ENCODE data around the gene KIF2C. TPM values are rescaled to one million over a fixed set of nuclear protein-coding genes. Genes with fewer than 3 reads are reported as not detected.
"Not testable (repeated sequence)": the region's sequence is repeated elsewhere in the genome, so short reads cannot be mapped to it uniquely, and the experiment has no call there.

Gene KIF2C
- polyA plus RNA-seq (2012; ENCODE audit: low read depth, missing spikeins): 36.3 TPM

GRCh38 chr1:44739307-44740178 is at the start of gene KIF2C:
Gene KIF2C, plus strand, starts transcription at chr1:44739837. Its CDS starts 96 bp downstream, at chr1:44739933.
- TF ChIP-seq PAX5 (IDR thresholded peaks at IDR 0.05; ENCODE audit: insufficient read depth, low read length, severe bottlenecking): no peak
- TF ChIP-seq POLR2A (IDR thresholded peaks at IDR 0.05; ENCODE audit: low read depth, low read length): peak; percentile 90
- TF ChIP-seq POU2F2 (IDR thresholded peaks at IDR 0.05; ENCODE audit: low read depth, low read length): no peak
- no peak for TF ChIP-seq SPI1 (IDR thresholded peaks at IDR 0.05; ENCODE audit: low read depth, low read length)
- TF ChIP-seq POLR2AphosphoS5 (IDR thresholded peaks at IDR 0.05; ENCODE audit: low read depth, low read length): peak; percentile 92
- TF ChIP-seq TAF1 (IDR thresholded peaks at IDR 0.05; ENCODE audit: low read depth, low read length): peak; percentile 65
- FAIRE-seq (peak; percentile 98), DNase-seq (ENCODE audit: insufficient read length, low spot score) (peak; percentile 94)

DNA sequence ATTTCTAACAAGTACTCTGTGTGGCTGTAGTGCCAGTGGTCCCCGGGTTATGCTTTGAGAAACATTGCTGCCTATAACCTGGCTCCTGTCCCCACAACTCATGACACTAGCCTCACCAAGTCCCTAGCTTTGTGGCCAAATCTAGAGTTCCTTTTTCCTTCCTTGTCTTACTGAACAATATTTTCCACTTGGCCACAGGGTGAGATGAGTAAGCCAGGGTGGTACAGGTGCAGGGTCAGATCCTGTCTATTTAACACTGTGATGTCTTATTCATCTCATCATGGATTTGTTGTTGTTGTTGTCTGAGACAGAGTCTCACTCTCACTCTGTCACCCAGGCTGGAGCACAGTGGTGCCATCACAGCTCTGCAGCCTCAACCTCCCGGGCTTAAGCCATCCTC is 46.5 kb upstream of the KIF2C start:
- DNase-seq (ENCODE audit: insufficient read length, low spot score) (no peak), FAIRE-seq (peak; percentile 92)
- TF ChIP-seq POLR2A (IDR thresholded peaks at IDR 0.05; ENCODE audit: low read depth, low read length): no peak
- TF ChIP-seq SPI1 (IDR thresholded peaks at IDR 0.05; ENCODE audit: low read depth, low read length): 0 out of 2 replicates have a peak, but pooled peaks have one; percentile 16

DNA sequence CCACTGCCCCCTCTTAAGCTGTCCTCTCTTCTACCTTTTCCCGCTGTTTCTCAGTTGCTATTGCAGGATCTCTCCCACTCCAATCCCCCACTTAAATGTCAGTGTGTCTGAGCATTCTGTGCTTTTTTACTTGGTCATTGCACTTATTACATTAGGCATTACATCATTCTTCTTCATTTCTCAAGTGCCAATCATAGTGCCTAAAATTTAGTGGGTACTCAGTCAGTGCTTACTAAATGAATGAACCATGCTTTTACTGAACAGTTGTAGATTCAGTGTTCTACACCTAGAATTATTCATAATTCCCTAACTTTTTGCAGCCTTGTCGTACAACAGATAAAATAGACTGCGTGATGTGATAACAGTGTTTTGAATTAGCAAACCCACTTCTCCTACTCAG is 45.7 kb upstream of the KIF2C start:
- FAIRE-seq (peak; percentile 26), DNase-seq (ENCODE audit: insufficient read length, low spot score) (no peak)

GRCh38 chr1:44694863-44695478 is 44.7 kb upstream of the KIF2C start:
- DNase-seq (ENCODE audit: insufficient read length, low spot score): no peak
- TF ChIP-seq TAF1 (IDR thresholded peaks at IDR 0.05; ENCODE audit: low read depth, low read length) (no peak), POLR2AphosphoS5 (IDR thresholded peaks at IDR 0.05; ENCODE audit: low read depth, low read length) (no peak), PAX5 (IDR thresholded peaks at IDR 0.05; ENCODE audit: insufficient read depth, low read length, severe bottlenecking) (peak; percentile 87), POU2F2 (IDR thresholded peaks at IDR 0.05; ENCODE audit: low read depth, low read length) (no peak)
- FAIRE-seq: peak; percentile 99

More for the DNA sequence above, 45.7 kb upstream of the KIF2C start:
- no peak for TF ChIP-seq SPI1 (IDR thresholded peaks at IDR 0.05; ENCODE audit: low read depth, low read length)
- TF ChIP-seq POLR2A (IDR thresholded peaks at IDR 0.05; ENCODE audit: low read depth, low read length): no peak
- no peak for TF ChIP-seq POLR2AphosphoS5 (IDR thresholded peaks at IDR 0.05; ENCODE audit: low read depth, low read length)
- no peak for TF ChIP-seq POU2F2 (IDR thresholded peaks at IDR 0.05; ENCODE audit: low read depth, low read length)
- no peak for TF ChIP-seq PAX5 (IDR thresholded peaks at IDR 0.05; ENCODE audit: insufficient read depth, low read length, severe bottlenecking)
- no peak for TF ChIP-seq TAF1 (IDR thresholded peaks at IDR 0.05; ENCODE audit: low read depth, low read length)

GRCh38 chr1:44695671-44696070 is 44.0 kb upstream of the KIF2C start:
- FAIRE-seq (no peak), DNase-seq (ENCODE audit: insufficient read length, low spot score) (no peak)
- TF ChIP-seq POU2F2 (IDR thresholded peaks at IDR 0.05; ENCODE audit: low read depth, low read length) (no peak), SPI1 (IDR thresholded peaks at IDR 0.05; ENCODE audit: low read depth, low read length) (no peak), PAX5 (IDR thresholded peaks at IDR 0.05; ENCODE audit: insufficient read depth, low read length, severe bottlenecking) (no peak), POLR2A (IDR thresholded peaks at IDR 0.05; ENCODE audit: low read depth, low read length) (no peak), POLR2AphosphoS5 (IDR thresholded peaks at IDR 0.05; ENCODE audit: low read depth, low read length) (no peak), TAF1 (IDR thresholded peaks at IDR 0.05; ENCODE audit: low read depth, low read length) (no peak)

DNA sequence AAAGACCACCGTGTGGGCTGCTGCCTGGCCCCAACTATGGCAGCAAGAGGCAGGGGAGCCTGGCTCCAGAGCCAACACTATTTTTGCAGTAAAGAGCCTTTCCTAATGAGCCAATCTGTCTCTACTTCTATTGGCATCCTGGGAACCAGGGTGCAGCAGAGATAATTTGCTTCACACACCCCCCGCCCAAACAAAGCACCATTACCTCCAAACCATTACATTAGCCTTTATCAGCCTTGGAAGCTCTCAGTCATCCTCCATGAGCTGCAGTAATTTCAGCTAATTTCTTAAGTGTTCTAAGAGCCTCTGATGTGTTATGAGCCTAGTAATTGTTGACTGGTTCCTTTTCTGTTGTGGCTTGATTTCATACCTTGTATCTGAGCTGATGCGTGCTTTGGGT is 43.5 kb upstream of the KIF2C start:
- no peak for FAIRE-seq
- no peak for TF ChIP-seq POU2F2 (IDR thresholded peaks at IDR 0.05; ENCODE audit: low read depth, low read length)
- DNase-seq (ENCODE audit: insufficient read length, low spot score): no peak

DNA sequence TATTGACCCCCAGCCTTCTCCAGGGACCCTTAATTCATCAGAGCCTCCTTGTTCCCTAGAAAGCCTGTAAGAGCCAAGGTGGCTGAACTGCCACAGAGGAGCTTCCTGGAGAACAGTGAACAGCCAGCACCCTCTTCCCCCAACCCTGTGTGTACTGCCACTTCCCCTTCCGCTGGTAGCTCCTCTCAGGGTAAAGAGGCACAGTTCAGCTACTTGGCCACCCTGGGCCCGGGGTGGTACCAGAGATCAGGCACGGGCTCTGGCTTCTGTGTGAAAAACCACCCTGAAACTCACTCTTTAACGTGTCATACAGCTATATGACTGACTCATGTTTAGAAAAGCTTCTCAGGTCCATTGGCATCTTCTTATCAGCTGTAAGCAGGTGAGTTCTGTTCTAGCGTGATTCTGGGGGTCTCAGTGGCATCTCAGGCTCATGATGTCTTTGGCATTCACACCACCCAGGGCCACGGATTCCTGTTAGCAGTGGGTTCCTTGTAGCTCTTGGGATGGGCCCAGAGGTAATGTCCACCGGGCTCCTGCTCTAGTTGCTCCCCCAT is 42.8 kb upstream of the KIF2C start:
- TF ChIP-seq TAF1 (IDR thresholded peaks at IDR 0.05; ENCODE audit: low read depth, low read length) (no peak), SPI1 (IDR thresholded peaks at IDR 0.05; ENCODE audit: low read depth, low read length) (peak; percentile 79)
- peak; percentile 97 for FAIRE-seq
- no peak for DNase-seq (ENCODE audit: insufficient read length, low spot score)

DNA sequence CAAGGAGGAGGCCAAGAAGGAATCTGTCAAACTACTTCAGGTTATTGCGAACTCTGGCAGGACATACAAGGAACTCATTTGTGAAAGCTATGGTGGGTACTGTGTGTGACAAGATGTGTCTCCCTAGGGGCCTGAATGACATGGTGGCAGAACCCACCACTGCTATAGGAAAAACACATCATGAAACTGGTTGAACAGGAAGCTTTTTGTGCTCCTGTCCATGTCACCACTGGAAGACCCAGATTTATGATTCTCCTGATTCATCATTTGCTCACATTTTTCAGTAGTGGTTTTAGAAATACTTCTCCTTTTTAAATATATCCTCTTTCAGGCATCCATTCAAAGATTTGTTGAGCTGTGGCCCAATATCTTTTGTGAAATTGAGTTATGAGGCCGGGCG is 41.5 kb upstream of the KIF2C start:
- DNase-seq (ENCODE audit: insufficient read length, low spot score): no peak
- FAIRE-seq: peak; percentile 79
- TF ChIP-seq PAX5 (IDR thresholded peaks at IDR 0.05; ENCODE audit: insufficient read depth, low read length, severe bottlenecking) (no peak), TAF1 (IDR thresholded peaks at IDR 0.05; ENCODE audit: low read depth, low read length) (no peak), POLR2AphosphoS5 (IDR thresholded peaks at IDR 0.05; ENCODE audit: low read depth, low read length) (no peak), POU2F2 (IDR thresholded peaks at IDR 0.05; ENCODE audit: low read depth, low read length) (no peak), POLR2A (IDR thresholded peaks at IDR 0.05; ENCODE audit: low read depth, low read length) (no peak), SPI1 (IDR thresholded peaks at IDR 0.05; ENCODE audit: low read depth, low read length) (no peak)

GRCh38 chr1:44699375-44699774 is 40.3 kb upstream of the KIF2C start:
- not testable (repeated sequence) for DNase-seq (ENCODE audit: insufficient read length, low spot score); FAIRE-seq

DNA sequence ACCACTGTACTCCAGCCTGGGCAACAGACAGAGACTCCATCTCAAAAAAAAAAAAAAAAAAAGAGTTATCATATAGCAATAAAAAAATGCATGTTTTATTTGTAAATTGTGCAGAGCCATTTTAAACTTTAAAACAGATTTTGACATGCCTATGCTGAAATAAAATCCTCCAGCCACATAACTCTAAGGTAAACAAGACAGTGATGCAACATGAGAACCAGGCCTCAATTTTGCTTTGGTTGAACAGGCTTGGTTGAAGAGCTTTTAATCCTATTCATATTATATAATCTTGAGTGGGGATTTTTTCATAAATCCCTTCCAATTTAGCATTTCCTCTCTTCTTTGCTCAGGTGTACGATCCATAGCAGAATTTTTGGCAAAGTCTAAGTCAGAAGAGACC is 39.1 kb upstream of the KIF2C start:
- DNase-seq (ENCODE audit: insufficient read length, low spot score): no peak
- no peak for FAIRE-seq
- TF ChIP-seq POU2F2 (IDR thresholded peaks at IDR 0.05; ENCODE audit: low read depth, low read length) (no peak), PAX5 (IDR thresholded peaks at IDR 0.05; ENCODE audit: insufficient read depth, low read length, severe bottlenecking) (no peak), POLR2AphosphoS5 (IDR thresholded peaks at IDR 0.05; ENCODE audit: low read depth, low read length) (no peak), POLR2A (IDR thresholded peaks at IDR 0.05; ENCODE audit: low read depth, low read length) (no peak), SPI1 (IDR thresholded peaks at IDR 0.05; ENCODE audit: low read depth, low read length) (no peak), TAF1 (IDR thresholded peaks at IDR 0.05; ENCODE audit: low read depth, low read length) (no peak)
